Stomach (tissue), 9 donors: ENCODE results near the gene HEATR1. TPM values are rescaled to one million over a fixed set of nuclear protein-coding genes. Genes with fewer than 3 reads are reported as not detected.

ENCODE experiments used
- DNase-seq, 2 donors: peaks; one replicate each; pipeline versions ENCODE4 v3.0.0 to v3.0.0-alpha.2; 2013 to 2019
- H3K27ac ChIP-seq, 5 donors: fragments of 200-600 bp in 4 of 5; sonication (generic) in 4 of 5; one replicate each; pipeline ENCODE4 v1.5.1; 2013 to 2019; ENCODE audit warnings: mild to moderate bottlenecking in 1 of 5, moderate library complexity in 1 of 5
- H3K27me3 ChIP-seq, 3 donors: fragments of 200-600 bp; sonication (generic); one replicate each; pipeline ENCODE4 v1.5.1; 2017 to 2019; ENCODE audit warnings: mixed run types in 1 of 3
- H3K36me3 ChIP-seq, 4 donors: fragments of 200-600 bp; sonication (generic); 1 replicate in 3 of 4; 2 replicates in 1 of 4; pipeline ENCODE4 v1.5.1; 2016 to 2019
- H3K4me1 ChIP-seq, 4 donors: fragments of 200-600 bp; sonication (generic); one replicate each; pipeline ENCODE4 v1.5.1; 2016 to 2019
- H3K4me3 ChIP-seq, 4 donors: fragments of 200-600 bp; sonication (generic) in 3 of 4; one replicate each; pipeline ENCODE4 v1.5.1; 2016 to 2019; ENCODE audit warnings: mild to moderate bottlenecking in 1 of 4
- H3K9me3 ChIP-seq, 4 donors: fragments of 200-600 bp; sonication (generic); one replicate each; pipeline ENCODE4 v1.5.1; 2016 to 2019
- EP300 ChIP-seq: sonication (generic); formaldehyde crosslinking; IDR thresholded peaks from one replicate; pipeline ENCODE4 v1.6.1; 2017; ENCODE audit warnings: antibody characterized with exemption
- POLR2A ChIP-seq, 4 donors: fragments of 450-650 bp; IDR thresholded peaks; one replicate each; pipeline ENCODE4 v1.6.1; 2016; ENCODE audit warnings: antibody characterized with exemption in 4 of 4, control low read depth in 2 of 4, mild to moderate bottlenecking in 1 of 4, moderate library complexity in 1 of 4
- POLR2AphosphoS5 ChIP-seq, 3 donors: sonication (generic); formaldehyde crosslinking; IDR thresholded peaks; one replicate each; pipeline ENCODE4 v1.6.1; 2016; ENCODE audit warnings: antibody characterized with exemption in 3 of 3
- WGBS, 5 donors: extraction: QIAGEN DNeasy Blood & Tissue Kit in 3 of 5; methylation state at CpG; one replicate each; pipeline versions ENCODE4 v1.1.5 to v1.1.7; 2013 to 2018; 5-methylcytosine and 5-hydroxymethylcytosine counted together
- intact Hi-C: fragments of 100-400 bp; cut with DNase I; formaldehyde crosslinking; loops from one replicate; pipeline ENCODE4 v1.15.1; 2023; ENCODE audit warnings: low total_unique reads
- polyA plus RNA-seq, 3 donors: library from polyadenylated mRNA; stranded (reverse); fragments of 200-250 nt; gene quantifications; one replicate each; pipeline ENCODE4 v1.2.3, GENCODE V29; 2013
- total RNA-seq, 5 donors: library from RNA; depleted of rRNA; stranded (reverse); fragments of >200 nt; gene quantifications; one replicate each; pipeline versions ENCODE4 v1.1.0 to v1.2.3, GENCODE V29; 2014 to 2016
- TF ChIP-seq, protein P1 (sequence below), 7 experiments: fragments of 450-650 bp in 4 of 7; fragments of 200-600 bp in 3 of 7; sonication (generic) in 3 of 7; IDR thresholded peaks; one replicate each; pipeline ENCODE4 v1.5.1; 2016 to 2019; ENCODE audit warnings: antibody characterized with exemption in 7 of 7, control low read depth in 2 of 7, mild to moderate bottlenecking in 1 of 7
- donor health status: healthy with polysubstance abuse.
- donor health status: Bipolar disorder and iron deficiency.
- donor health status: healthy.

HEATR1 gene
- total and polyA plus RNA-seq, 8 donors = 2.4 to 51.8 (median 12.1) TPM

DNA sequence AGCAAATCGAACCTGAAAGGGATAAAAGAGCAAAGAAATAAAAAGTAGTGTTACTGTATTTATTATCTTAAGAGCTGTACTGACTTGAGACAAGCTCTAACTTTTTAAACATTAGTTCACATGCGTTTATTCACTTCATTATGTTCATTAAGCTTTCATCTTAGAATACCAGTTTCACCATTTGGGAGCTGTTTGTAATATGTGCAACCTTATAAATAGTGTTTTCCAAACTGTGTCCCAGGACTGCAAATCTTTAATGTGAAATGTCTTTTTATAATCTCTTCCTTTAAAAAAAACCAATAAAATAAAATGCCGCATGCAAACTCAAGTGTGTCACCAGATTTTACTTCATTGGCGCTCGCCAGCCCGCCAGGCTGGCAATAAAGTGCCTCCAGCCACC lies 52.2 kb downstream of the HEATR1 start:
- WGBS, 5 donors = 80 to 88% (median 84%) methylated on average over 6 of the region's 6 CpGs
- Histone ChIP-seq H3K36me3 (peaks cover 79 to 100% (median 100%) of the 10 kb centered on the region in 4 donors), H3K4me1 (no peaks in the 10 kb centered on the region), H3K4me3 (no peak overlapping the region), H3K27me3 (no peaks in the 10 kb centered on the region), H3K27ac (no peak overlapping the region), H3K9me3 (no peaks in the 10 kb centered on the region)
- TF ChIP-seq POLR2A (IDR thresholded peaks at IDR 0.05) (no peak), POLR2AphosphoS5 (IDR thresholded peaks at IDR 0.05) (no peak), EP300 (no peak)
- TF ChIP-seq, protein P1, sequence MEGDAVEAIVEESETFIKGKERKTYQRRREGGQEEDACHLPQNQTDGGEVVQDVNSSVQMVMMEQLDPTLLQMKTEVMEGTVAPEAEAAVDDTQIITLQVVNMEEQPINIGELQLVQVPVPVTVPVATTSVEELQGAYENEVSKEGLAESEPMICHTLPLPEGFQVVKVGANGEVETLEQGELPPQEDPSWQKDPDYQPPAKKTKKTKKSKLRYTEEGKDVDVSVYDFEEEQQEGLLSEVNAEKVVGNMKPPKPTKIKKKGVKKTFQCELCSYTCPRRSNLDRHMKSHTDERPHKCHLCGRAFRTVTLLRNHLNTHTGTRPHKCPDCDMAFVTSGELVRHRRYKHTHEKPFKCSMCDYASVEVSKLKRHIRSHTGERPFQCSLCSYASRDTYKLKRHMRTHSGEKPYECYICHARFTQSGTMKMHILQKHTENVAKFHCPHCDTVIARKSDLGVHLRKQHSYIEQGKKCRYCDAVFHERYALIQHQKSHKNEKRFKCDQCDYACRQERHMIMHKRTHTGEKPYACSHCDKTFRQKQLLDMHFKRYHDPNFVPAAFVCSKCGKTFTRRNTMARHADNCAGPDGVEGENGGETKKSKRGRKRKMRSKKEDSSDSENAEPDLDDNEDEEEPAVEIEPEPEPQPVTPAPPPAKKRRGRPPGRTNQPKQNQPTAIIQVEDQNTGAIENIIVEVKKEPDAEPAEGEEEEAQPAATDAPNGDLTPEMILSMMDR (IDR thresholded peaks at IDR 0.05) = no peak
- no peak for DNase-seq
- intact Hi-C loops = no loop called here

DNA sequence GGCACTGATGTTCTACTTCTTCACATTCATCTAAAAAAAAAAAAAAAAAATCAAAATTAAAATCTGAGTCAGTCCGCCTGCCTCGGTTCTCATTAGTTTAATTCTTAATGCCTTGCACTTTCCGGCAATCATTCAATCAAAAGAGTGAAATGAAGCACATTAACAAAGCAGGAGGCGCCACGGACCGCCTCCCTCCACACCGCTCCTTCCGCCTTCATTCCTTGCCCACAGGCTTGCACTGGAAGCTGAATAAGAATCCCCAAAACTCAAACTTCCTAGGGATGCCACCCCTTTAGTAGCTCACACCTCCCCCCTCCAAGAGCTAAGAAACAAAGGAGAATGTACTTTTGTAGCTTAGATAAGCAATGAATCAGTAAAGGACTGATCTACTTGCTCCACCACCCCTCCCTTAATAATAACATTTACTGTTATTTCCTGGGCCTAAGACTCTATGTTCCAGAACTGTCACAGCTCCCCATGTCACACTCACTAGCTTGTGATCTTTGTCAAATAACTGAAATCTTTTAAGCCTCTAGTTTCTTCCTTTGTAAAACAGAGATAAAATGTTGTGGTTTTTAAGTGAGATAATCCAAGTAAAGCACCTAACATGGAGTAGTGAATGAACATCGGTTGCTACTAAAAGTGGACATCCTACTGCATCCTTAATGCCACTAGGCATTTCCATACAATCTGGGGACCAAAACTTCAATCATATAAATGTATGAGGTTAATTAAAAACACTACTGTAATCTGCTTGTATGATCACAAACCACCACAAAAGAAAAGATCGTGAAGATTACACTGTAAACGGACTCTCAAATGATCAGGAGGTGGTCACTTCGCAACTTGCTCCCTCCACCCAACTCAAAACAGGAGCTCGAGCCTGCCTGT lies 53.1 kb downstream of the HEATR1 start:
- peaks cover 74 to 100% (median 100%) of the 10 kb centered on the region in 4 donors for H3K36me3 ChIP-seq
- TF ChIP-seq, protein P1 (IDR thresholded peaks at IDR 0.05) = no peak
- TF ChIP-seq POLR2A (IDR thresholded peaks at IDR 0.05) (no peak), POLR2AphosphoS5 (IDR thresholded peaks at IDR 0.05) (no peak), EP300 (no peak)
- intact Hi-C loops = no loop called here

DNA sequence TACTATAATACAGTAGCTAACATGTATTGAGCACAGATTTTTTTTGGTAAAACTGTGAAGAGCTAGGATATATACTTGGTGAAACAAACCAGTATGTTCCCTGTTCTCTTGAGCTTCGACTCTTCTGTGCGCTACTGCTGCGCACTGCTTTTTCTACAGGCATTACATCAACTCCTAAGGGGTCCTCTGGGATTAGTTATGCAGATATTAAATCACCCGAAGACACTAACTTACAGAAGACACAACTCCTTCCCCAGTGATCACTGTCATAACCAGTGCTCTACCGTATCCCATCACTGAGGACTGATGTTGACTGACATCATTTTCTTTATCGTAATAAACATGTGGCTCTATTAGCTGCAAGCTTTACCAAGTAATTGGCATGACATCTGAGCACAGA lies 55.9 kb downstream of the HEATR1 start:
- Histone ChIP-seq H3K9me3 (no peaks in the 10 kb centered on the region), H3K36me3 (peaks cover 73 to 100% (median 100%) of the 10 kb centered on the region in 4 donors), H3K27me3 (no peaks in the 10 kb centered on the region), H3K4me1 (no peaks in the 10 kb centered on the region), H3K27ac (no peak overlapping the region), H3K4me3 (no peak overlapping the region)
- intact Hi-C loops = no loop called here
- TF ChIP-seq POLR2A (IDR thresholded peaks at IDR 0.05) (no peak), POLR2AphosphoS5 (IDR thresholded peaks at IDR 0.05) (no peak), EP300 (no peak)
- TF ChIP-seq, protein P1 (IDR thresholded peaks at IDR 0.05) = no peak
- WGBS, 5 donors = 71 to 90% (median 87%) methylated on average over 6 of the region's 6 CpGs
- DNase-seq = no peak

More for the DNA sequence above, 53.1 kb downstream of the HEATR1 start:
- DNase-seq = no peak
- Histone ChIP-seq H3K27ac (no peak overlapping the region), H3K9me3 (no peaks in the 10 kb centered on the region), H3K27me3 (no peaks in the 10 kb centered on the region), H3K4me1 (no peaks in the 10 kb centered on the region), H3K4me3 (no peak overlapping the region)
- 79 to 86% (median 80%) methylated on average over 13 of the region's 13 CpGs for WGBS, 5 donors

DNA sequence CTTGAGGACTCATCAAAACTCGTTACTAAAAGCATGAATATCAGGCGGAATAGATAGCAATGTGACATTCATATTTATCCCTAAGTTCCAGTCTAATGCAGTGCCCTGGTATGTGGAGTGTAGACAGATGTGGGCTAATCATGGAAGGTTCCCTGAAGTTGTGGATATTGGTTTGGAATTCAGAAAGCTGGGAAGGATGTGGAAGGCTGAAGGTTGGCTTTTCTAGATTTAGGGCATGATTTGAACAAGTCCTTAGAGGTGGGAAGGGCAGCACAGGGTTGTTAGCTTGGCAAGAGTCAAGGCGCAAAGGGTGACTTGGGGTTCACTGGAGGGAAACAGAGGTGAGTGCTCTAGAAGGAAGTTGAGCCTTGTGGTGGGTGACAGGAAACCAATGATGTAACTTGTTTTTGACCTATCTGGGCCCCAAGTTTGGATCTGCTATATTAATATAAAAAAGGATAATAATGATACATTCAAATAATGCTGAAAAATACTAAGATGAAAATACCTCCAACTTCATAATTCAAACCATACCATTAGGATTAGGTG lies 58.6 kb downstream of the HEATR1 start:
- Histone ChIP-seq H3K36me3 (peaks cover 73 to 100% (median 99%) of the 10 kb centered on the region in 4 donors), H3K4me3 (no peak overlapping the region), H3K9me3 (no peaks in the 10 kb centered on the region), H3K27ac (no peak overlapping the region), H3K4me1 (no peaks in the 10 kb centered on the region), H3K27me3 (no peaks in the 10 kb centered on the region)
- TF ChIP-seq EP300 = no peak
- TF ChIP-seq POLR2AphosphoS5 (IDR thresholded peaks at IDR 0.05) = no peak
- TF ChIP-seq, protein P1 (IDR thresholded peaks at IDR 0.05) = no peak
- TF ChIP-seq POLR2A (IDR thresholded peaks at IDR 0.05) = no peak
- 65 to 77% (median 70%) methylated on average over 3 of the region's 3 CpGs for WGBS, 5 donors
- DNase-seq = no peak
- intact Hi-C loops = no loop called here
